WTC11 (cell line): ENCODE data around the gene ZNF892.

Source experiments
- CREB1 ChIP-seq: sonication (generic); formaldehyde crosslinking; IDR thresholded peaks from 2 replicates; pipeline ENCODE4 v1.8.0; 2023; ENCODE audit warnings: mild to moderate bottlenecking, missing genetic modification reagents
- EMX1 ChIP-seq: fragments of 250-450 bp; sonication (Bioruptor Pico); IDR thresholded peaks from 2 replicates; pipeline ENCODE4 v1.8.0; 2021; ENCODE audit warnings: mild to moderate bottlenecking
- ESRRA ChIP-seq: sonication (generic); formaldehyde crosslinking; IDR thresholded peaks from 2 replicates; pipeline ENCODE4 v1.8.1; 2022; ENCODE audit warnings: mild to moderate bottlenecking, missing genetic modification reagents, borderline replicate concordance
- KAT7 ChIP-seq: sonication (generic); formaldehyde crosslinking; IDR thresholded peaks from 2 replicates; pipeline ENCODE4 v1.8.1; 2023; ENCODE audit warnings: missing genetic modification reagents, mild to moderate bottlenecking, borderline replicate concordance
- NR1H2 ChIP-seq: sonication (generic); formaldehyde crosslinking; IDR thresholded peaks from 2 replicates; pipeline ENCODE4 v1.9.0; 2021; ENCODE audit warnings: mild to moderate bottlenecking, moderate library complexity, missing genetic modification reagents
- PRRX2 ChIP-seq: fragments of 250-450 bp; sonication (Bioruptor Pico); IDR thresholded peaks from 2 replicates; pipeline ENCODE4 v1.8.0; 2021; ENCODE audit warnings: mild to moderate bottlenecking
- TF ChIP-seq, protein P1 (sequence below): fragments of 200-600 bp; IDR thresholded peaks from 2 replicates; pipeline ENCODE4 v1.8.0; 2022; ENCODE audit warnings: antibody characterized with exemption
- TF ChIP-seq, protein P2 (sequence below): sonication (generic); formaldehyde crosslinking; IDR thresholded peaks from 2 replicates; pipeline ENCODE4 v1.8.0; 2022; ENCODE audit warnings: mild to moderate bottlenecking, missing genetic modification reagents
- TF ChIP-seq, protein P3 (sequence below): sonication (generic); formaldehyde crosslinking; IDR thresholded peaks from 2 replicates; pipeline ENCODE4 v1.8.0; 2023; ENCODE audit warnings: missing genetic modification reagents
- TF ChIP-seq, protein P4 (sequence below): sonication (generic); formaldehyde crosslinking; IDR thresholded peaks from 2 replicates; pipeline ENCODE4 v1.8.1; 2023; ENCODE audit warnings: mild to moderate bottlenecking, missing genetic modification reagents, moderate library complexity
- TF ChIP-seq, protein P5 (sequence below): sonication (generic); formaldehyde crosslinking; IDR thresholded peaks from 2 replicates; pipeline ENCODE4 v1.8.0; 2022; ENCODE audit warnings: mild to moderate bottlenecking, missing genetic modification reagents

DNA sequence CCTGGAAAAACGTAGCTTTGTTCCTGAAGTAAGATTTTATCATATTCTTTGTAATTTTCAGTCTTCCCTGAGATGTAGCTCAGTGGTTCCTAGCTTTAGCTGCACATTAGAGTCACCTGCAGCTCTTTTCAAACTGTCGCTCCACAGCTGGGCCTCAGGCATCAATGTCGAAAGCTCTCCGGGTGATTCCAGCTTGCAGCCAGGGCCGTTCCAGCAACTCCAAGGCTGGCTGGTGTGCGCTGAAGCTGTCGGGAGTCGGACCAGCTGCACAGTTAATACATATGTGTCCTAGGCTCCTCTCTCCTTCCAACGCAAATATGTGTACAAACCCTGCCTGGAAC lies 42.3 kb upstream of the ZNF892 start:
- TF ChIP-seq, protein P1, sequence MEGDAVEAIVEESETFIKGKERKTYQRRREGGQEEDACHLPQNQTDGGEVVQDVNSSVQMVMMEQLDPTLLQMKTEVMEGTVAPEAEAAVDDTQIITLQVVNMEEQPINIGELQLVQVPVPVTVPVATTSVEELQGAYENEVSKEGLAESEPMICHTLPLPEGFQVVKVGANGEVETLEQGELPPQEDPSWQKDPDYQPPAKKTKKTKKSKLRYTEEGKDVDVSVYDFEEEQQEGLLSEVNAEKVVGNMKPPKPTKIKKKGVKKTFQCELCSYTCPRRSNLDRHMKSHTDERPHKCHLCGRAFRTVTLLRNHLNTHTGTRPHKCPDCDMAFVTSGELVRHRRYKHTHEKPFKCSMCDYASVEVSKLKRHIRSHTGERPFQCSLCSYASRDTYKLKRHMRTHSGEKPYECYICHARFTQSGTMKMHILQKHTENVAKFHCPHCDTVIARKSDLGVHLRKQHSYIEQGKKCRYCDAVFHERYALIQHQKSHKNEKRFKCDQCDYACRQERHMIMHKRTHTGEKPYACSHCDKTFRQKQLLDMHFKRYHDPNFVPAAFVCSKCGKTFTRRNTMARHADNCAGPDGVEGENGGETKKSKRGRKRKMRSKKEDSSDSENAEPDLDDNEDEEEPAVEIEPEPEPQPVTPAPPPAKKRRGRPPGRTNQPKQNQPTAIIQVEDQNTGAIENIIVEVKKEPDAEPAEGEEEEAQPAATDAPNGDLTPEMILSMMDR, result no peak
- TF ChIP-seq ESRRA (no peak), KAT7 (no peak), EMX1 (CRISPR knock-in tag) (no peak), PRRX2 (CRISPR knock-in tag) (no peak), NR1H2 (no peak), CREB1 (CRISPR knock-in tag) (no peak)
- TF ChIP-seq, protein P2, sequence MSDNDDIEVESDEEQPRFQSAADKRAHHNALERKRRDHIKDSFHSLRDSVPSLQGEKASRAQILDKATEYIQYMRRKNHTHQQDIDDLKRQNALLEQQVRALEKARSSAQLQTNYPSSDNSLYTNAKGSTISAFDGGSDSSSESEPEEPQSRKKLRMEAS (CRISPR knock-in tag), result no peak
- TF ChIP-seq, protein P3, sequence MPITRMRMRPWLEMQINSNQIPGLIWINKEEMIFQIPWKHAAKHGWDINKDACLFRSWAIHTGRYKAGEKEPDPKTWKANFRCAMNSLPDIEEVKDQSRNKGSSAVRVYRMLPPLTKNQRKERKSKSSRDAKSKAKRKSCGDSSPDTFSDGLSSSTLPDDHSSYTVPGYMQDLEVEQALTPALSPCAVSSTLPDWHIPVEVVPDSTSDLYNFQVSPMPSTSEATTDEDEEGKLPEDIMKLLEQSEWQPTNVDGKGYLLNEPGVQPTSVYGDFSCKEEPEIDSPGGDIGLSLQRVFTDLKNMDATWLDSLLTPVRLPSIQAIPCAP (CRISPR knock-in tag), result no peak
- TF ChIP-seq, protein P4, sequence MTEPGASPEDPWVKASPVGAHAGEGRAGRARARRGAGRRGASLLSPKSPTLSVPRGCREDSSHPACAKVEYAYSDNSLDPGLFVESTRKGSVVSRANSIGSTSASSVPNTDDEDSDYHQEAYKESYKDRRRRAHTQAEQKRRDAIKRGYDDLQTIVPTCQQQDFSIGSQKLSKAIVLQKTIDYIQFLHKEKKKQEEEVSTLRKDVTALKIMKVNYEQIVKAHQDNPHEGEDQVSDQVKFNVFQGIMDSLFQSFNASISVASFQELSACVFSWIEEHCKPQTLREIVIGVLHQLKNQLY, result no peak
- TF ChIP-seq, protein P5, sequence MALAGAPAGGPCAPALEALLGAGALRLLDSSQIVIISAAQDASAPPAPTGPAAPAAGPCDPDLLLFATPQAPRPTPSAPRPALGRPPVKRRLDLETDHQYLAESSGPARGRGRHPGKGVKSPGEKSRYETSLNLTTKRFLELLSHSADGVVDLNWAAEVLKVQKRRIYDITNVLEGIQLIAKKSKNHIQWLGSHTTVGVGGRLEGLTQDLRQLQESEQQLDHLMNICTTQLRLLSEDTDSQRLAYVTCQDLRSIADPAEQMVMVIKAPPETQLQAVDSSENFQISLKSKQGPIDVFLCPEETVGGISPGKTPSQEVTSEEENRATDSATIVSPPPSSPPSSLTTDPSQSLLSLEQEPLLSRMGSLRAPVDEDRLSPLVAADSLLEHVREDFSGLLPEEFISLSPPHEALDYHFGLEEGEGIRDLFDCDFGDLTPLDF (CRISPR knock-in tag), result no peak
